Parathyroid adenoma (tissue), 2 donors: ENCODE measurements around the gene IRF4.

Experiments used
- H2AFZ ChIP-seq: fragments of 300-600 bp; sonication (generic); one replicate; pipeline ENCODE4 v1.7.0; 2017; ENCODE audit warnings: antibody characterized with exemption, mild to moderate bottlenecking
- H3K27ac ChIP-seq: fragments of 300-600 bp; sonication (generic); one replicate; pipeline ENCODE4 v1.7.0; 2017
- H3K27me3 ChIP-seq: fragments of 300-600 bp; sonication (generic); one replicate; pipeline ENCODE4 v1.7.0; 2017; ENCODE audit warnings: low read length; ENCODE audit not compliant: control insufficient read depth, insufficient read depth
- H3K36me3 ChIP-seq: fragments of 300-600 bp; sonication (generic); one replicate; pipeline ENCODE4 v1.7.0; 2017; ENCODE audit warnings: low read length; ENCODE audit not compliant: control insufficient read depth, insufficient read depth
- H3K4me1 ChIP-seq: fragments of 300-600 bp; sonication (generic); one replicate; pipeline ENCODE4 v1.7.0; 2017; ENCODE audit warnings: control low read depth
- H3K4me2 ChIP-seq: fragments of 300-600 bp; sonication (generic); one replicate; pipeline ENCODE4 v1.7.0; 2017; ENCODE audit warnings: low read length
- H3K4me3 ChIP-seq: fragments of 300-600 bp; sonication (generic); one replicate; pipeline ENCODE4 v1.7.0; 2017; ENCODE audit warnings: low read depth, low read length
- H3K79me2 ChIP-seq: fragments of 300-600 bp; sonication (generic); one replicate; pipeline ENCODE4 v1.7.0; 2017; ENCODE audit warnings: control low read depth
- H3K9ac ChIP-seq: fragments of 300-600 bp; sonication (generic); one replicate; pipeline ENCODE4 v1.7.0; 2017; ENCODE audit warnings: mild to moderate bottlenecking
- H3K9me3 ChIP-seq: fragments of 300-600 bp; sonication (generic); one replicate; pipeline ENCODE4 v1.7.0; 2017; ENCODE audit warnings: low read length; ENCODE audit not compliant: control insufficient read depth
- CTCF ChIP-seq: fragments of 300-600 bp; sonication (generic); IDR thresholded peaks from one replicate; pipeline ENCODE4 v1.7.0; 2017; ENCODE audit warnings: antibody characterized with exemption, mild to moderate bottlenecking
- donor health status: primary hyperparathyroidism.

IRF4 gene

GRCh38 chr6:350371-350770, 41.2 kb upstream of the IRF4 start:
- H3K79me2 ChIP-seq = no peaks in the 10 kb centered on the region
- no peaks in the 10 kb centered on the region for H3K9me3 ChIP-seq
- no peak for TF ChIP-seq CTCF
- H3K27me3 ChIP-seq = no peaks in the 10 kb centered on the region
- H3K4me2 ChIP-seq = no peak overlapping the region
- H3K4me3 ChIP-seq = no peak overlapping the region
- H3K9ac ChIP-seq = no peak overlapping the region
- no peaks in the 10 kb centered on the region for H3K36me3 ChIP-seq
- H3K4me1 ChIP-seq = no peaks in the 10 kb centered on the region
- H2AFZ ChIP-seq = no peak overlapping the region
- no peak overlapping the region for H3K27ac ChIP-seq

GRCh38 chr6:351011-351866, 40.3 kb upstream of the IRF4 start:
- H3K36me3 ChIP-seq = no peaks in the 10 kb centered on the region
- no peaks in the 10 kb centered on the region for H3K27me3 ChIP-seq
- no peaks in the 10 kb centered on the region for H3K79me2 ChIP-seq
- H3K4me1 ChIP-seq = no peaks in the 10 kb centered on the region
- H3K4me3 ChIP-seq = no peak overlapping the region
- no peak for TF ChIP-seq CTCF
- H3K9me3 ChIP-seq = no peaks in the 10 kb centered on the region
- H3K9ac ChIP-seq = no peak overlapping the region
- H3K4me2 ChIP-seq = no peak overlapping the region
- H2AFZ ChIP-seq = no peak overlapping the region
- no peak overlapping the region for H3K27ac ChIP-seq

GRCh38 chr6:351867-352289, 39.7 kb upstream of the IRF4 start:
- no peaks in the 10 kb centered on the region for H3K9me3 ChIP-seq
- no peak overlapping the region for H3K4me2 ChIP-seq
- no peaks in the 10 kb centered on the region for H3K79me2 ChIP-seq
- TF ChIP-seq CTCF = no peak
- no peak overlapping the region for H2AFZ ChIP-seq
- H3K36me3 ChIP-seq = no peaks in the 10 kb centered on the region
- no peaks in the 10 kb centered on the region for H3K4me1 ChIP-seq
- no peak overlapping the region for H3K4me3 ChIP-seq
- H3K27me3 ChIP-seq = no peaks in the 10 kb centered on the region
- no peak overlapping the region for H3K9ac ChIP-seq
- no peak overlapping the region for H3K27ac ChIP-seq

- Histone ChIP-seq H3K27me3 (no peaks in the 10 kb centered on the region), H3K79me2 (no peaks in the 10 kb centered on the region), H3K4me1 (no peaks in the 10 kb centered on the region), H3K9me3 (no peaks in the 10 kb centered on the region), H3K4me3 (no peak overlapping the region), H3K4me2 (no peak overlapping the region), H3K9ac (no peak overlapping the region), H3K36me3 (no peaks in the 10 kb centered on the region), H3K27ac (no peak overlapping the region), H2AFZ (no peak overlapping the region)
- no peak for TF ChIP-seq CTCF
Measured at GRCh38 chr6:352474-352873, 39.1 kb upstream of the IRF4 start.
